T-helper 1 cell treated with Interleukin-12 subunit alpha and Interleukin-12 subunit beta and Interleukin-4 antibody, amounts not matched to agents 30 ng/mL and 1 ng/mL, for 36 hours (primary cell): ENCODE measurements around the gene RTL1. TPM values are rescaled to one million over a fixed set of nuclear protein-coding genes. Genes with fewer than 3 reads are reported as not detected.

Experiments used
- intact Hi-C: fragments of 100-400 bp; cut with micrococcal nuclease; formaldehyde crosslinking; loops from one replicate; pipeline ENCODE4 v1.15.1; 2024
- total RNA-seq: library from RNA; stranded (reverse); gene quantifications from 2 replicates; pipeline ENCODE4 v1.2.3, GENCODE V29; 2022

The RTL1 gene
- total RNA-seq, 1 donor from 2014 or later: not detected

DNA sequence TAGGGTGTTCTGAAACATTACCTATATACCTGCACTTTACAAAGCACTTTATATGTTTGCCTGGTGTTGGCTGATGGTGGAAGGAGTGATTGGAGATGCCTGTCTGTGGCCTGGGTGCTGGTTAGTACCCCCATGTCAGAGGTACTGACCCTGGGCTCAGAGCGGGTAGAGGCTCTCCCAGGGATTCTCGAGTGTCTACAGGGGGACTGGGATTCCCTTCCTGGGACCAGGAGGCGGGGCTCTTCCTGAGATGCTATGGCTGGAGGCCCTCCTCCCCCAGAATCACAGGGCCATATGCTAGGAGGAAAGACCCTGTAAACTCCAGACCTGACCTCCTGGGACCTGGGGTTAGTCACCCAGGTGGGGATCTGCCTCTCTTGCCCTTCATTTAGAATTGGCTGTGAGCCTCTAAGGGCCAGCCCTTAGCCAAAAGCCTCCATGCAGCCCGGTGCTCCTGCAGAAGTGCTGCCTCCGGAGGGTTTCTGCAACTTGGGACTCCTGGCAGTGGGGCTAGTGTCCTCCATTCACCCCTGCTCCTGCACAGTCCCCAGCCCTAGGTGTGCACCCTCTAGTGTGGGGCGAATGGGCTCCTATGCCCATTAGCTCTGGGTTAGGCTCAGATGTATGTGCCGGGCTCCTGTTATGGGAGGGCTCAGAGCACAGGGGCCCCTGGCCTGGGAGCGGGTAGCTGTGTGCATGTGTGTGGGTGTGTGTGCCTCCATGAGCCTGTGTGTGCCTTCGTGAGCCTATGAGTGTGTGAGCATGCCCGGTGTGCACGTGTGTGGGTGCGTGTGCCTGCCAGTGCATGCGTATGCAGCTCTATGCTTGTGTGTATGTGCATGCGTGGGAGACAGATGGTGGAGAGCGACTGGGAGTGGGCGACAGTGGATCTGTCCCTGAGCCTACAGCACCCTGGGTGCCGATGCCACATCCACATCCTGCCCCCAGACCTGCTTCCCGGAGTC, 36.6 kb downstream of the RTL1 start:
- intact Hi-C loops: no loop called here

DNA sequence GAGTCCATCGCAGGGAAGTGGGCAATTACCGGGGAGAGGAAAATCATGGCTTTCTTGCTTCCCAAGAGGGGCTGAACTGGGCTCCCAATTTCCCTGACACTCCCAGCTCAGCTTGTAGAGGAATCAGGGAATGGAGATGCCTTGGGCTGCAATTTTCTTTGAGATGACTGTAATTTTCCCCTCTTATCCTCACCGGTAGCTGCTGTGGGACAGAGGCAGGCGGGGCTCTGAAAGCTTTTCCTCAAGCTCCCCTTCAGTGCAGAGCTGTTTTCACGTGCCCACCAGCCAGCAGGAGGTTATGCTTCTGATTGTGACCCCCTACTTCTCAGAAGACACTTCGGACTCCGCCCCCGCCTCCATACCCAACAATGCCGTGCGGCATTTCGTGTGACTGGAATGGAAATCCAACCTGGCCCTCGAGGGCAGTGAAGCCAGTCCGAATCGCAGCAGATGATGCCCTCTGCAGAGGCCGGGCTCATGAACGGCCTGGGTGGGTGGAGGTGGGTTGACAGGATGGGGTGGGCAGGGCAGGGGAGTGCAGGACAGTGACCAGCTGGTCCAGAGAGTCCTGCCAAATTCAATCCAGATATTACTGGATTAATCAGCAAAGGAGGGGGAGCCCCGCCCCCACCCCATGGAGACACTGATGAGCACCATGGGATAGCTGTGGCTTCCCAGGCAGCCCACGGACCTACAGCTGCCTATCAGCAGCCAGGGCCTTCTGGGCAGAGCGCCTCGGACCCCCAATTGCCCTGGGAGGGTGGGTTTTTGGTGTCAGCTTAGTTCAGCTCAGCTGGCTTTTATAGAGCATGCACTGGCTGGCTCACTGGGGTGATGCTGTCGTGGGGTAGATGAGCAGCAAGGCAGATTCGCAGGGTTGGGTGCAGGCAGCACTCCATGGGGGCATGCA, 37.6 kb downstream of the RTL1 start:
- intact Hi-C loops: no loop called here

DNA sequence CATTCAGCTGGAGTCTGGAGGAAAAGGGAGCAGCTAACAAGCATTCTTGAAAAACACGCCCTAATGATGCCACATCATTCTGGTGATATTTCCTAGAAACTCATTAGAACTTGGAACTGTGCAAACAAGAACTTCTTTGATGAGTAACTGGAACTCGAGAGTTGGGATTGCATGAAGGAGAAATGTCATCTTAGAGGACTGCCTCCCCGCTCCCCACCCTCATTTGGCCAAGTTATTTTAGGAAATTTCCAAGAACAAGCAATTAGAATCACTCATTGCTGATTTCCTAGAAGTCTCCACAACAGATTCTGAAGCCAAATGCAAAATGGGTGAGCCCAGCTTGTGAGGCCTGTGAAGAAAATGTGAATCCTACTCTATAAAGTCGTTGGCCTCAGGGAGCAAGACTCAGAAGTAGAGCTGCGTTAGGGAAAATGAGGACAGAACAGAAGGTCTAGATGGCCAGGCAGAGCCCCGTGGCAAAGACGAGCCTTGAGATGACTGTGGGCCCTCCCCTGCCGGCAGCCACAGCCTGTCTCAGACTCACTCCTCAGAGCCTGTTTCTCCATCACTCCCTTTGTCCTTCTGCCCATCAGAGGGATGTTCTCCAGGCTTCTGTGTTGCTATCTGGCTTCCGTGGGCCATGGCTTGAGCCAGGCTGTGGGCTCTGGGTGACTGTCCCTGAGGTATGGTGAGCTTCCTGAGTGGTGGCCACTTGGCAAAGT, 38.4 kb downstream of the RTL1 start:
- intact Hi-C loops: no loop called here

DNA sequence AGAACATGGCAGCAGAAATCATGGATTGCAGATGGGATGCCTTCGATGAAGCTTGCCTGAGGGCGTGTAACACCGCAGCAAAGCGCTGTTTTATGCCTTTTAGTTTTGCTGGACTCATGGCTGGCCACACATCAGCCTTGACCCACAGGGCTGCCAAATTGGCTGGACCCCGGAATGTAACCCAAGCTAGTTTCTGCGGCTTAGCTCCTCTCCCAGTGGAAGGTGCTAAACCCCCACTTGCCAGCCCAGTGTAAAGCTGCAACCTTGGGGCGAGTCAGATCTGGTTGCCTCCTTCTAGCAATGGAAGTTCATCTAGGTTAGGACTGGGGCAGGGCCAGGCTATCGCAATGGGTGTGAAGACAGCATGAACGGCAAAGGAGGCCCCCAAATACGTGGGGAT, 39.3 kb downstream of the RTL1 start:
- intact Hi-C loops: no loop called here

DNA sequence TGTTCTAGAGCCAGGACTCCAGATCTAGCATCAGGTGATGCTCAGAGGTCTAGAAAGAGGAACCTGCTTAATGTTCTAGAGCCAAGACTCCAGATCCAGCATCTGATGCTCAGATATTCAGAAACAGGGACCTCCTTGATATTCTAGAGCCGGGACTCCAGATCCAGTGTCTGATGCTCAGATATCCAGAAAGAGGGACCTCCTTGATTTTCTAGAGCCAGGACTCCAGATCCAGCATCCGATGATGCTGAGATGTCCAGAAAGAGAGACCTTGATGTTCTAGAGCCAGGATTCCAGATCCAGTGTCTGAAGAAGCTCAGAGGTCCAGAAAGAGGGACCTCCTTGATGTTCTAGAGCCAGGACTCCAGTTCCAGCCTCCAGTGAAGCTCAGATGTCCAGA, 40.7 kb downstream of the RTL1 start:
- intact Hi-C loops: no loop called here

DNA sequence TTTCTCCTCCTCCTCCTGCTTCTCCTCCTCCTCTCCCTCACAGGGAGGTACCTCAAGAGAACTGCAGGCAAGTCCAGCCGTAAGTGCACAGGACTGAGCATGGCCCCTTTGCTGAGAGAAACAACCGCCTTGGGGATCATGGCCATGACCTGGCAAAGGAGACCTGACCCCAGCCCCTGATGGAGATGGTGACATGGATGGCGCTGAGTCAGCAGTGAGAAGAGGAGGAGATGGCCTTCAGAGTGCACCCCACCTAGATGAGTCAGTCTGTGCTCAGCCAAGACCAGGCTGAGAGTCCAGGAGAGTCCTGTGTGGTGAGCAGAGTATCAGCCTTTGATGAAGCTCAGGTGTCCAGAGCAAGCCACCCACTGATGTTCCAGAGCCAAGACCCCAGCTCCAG, 41.2 kb downstream of the RTL1 start:
- intact Hi-C loops: no loop called here

DNA sequence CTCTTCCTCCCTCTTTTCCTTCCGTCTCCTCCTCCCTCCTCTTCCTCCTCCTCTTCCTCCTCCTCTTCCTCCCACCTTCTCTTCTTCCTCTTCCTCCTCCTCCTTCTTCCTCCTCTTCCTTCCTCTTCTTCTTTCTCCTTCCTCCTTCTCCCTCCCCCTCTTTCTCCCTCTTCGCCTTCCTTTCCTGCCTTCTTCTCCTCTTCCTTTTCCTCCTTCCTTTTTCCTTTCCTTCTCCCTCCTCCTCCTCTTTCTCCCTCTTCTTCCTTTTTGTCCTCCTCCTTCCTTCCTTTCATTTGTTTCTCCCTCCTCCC, 41.6 kb downstream of the RTL1 start:
- intact Hi-C loops: no loop called here

DNA sequence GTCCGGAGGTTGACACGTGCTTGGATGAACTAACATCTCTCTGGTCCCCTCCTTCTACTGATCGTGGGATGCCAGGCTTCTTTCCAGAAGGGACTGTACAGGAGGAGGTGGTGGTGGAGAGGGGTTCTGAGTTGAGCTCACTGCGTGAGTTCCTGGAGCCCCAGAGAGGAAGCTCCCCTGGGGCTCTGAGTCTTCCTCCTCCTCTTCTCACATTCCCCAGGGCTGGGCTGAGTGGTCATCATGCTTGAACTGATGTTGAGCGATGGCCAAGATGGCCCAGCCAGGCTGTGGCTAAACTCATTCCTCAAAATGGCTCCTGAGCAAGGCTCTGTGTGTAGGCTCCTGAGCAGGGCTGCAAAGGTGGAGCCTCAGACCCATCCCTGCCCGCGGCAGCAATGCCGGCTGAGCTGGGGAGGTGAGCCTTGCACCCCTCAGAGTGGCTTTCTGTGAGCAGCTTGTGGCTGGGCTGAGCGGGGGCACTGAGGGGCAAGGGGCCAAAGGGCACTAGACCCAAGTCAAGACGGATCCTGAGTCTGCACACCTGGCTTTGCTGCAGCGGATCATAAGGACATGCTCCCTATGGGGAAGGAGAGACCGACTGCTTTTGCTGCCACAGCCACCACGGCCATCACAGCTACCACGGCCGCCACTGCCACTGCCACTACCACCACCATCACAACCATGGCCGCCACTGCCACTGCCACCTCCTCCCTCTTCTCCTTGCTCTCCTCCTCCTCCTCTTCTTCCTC, 42.2 kb downstream of the RTL1 start:
- intact Hi-C loops: no loop called here

DNA sequence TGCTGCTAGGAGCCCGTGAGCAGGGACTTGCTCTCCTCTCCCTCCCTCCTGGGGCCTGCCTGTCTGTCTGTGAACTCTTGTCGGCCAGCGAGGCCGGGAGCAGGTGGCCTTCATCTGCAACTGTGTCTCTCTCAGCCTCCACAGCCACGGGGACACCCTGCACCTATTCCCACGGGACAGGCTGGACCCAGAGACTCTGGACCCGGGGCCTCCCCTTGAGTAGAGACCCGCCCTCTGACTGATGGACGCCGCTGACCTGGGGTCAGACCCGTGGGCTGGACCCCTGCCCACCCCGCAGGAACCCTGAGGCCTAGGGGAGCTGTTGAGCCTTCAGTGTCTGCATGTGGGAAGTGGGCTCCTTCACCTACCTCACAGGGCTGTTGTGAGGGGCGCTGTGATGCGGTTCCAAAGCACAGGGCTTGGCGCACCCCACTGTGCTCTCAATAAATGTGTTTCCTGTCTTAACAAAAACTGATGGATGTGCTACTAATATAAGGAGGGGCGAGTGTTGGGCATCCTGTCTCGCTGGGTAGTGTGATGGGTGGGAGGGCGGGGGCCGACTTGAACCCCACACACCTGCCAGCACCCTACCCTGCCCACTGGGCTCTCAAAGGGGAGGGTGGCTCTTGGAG, 42.9 kb downstream of the RTL1 start:
- intact Hi-C loops: no loop called here

DNA sequence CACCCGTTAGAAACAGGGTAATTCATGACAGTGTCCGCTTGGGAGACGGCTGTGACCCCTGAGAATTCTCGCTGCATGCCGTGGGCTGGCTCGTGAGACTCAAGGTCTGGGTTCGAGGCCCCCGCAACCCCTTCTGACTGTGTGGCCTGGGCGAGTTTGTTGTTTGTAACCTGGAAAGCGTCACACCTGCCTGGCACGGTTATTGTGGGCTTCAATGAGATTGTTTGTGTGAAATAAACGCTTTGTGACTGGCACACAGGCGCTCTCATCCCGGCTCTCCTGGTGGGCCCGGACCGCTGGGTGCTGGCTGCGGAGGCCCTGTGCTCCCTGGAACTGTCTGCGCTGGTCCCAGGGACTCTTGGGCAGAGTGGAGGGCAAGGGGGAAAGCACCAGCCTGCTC, 43.7 kb downstream of the RTL1 start:
- intact Hi-C loops: no loop called here

DNA sequence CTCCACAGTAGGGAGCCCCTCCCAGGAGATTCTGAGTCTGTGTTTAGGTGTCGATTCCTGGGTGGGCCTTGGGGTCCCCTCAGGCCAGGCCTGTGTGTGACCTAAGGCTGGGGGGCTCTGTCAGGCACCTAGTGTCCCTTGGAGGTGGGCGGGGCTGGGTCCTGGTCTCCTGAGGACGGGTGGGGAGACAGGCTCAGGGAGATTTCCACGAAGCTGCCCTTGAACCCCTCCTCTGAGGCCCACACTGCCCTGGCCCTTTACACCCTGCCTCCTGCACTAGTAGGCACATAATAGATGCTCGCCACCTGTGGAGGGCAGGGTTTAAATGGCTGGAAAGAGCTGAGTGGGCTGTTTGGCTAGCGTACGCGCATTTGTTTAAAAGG, 44.7 kb downstream of the RTL1 start:
- intact Hi-C loops: no loop called here

DNA sequence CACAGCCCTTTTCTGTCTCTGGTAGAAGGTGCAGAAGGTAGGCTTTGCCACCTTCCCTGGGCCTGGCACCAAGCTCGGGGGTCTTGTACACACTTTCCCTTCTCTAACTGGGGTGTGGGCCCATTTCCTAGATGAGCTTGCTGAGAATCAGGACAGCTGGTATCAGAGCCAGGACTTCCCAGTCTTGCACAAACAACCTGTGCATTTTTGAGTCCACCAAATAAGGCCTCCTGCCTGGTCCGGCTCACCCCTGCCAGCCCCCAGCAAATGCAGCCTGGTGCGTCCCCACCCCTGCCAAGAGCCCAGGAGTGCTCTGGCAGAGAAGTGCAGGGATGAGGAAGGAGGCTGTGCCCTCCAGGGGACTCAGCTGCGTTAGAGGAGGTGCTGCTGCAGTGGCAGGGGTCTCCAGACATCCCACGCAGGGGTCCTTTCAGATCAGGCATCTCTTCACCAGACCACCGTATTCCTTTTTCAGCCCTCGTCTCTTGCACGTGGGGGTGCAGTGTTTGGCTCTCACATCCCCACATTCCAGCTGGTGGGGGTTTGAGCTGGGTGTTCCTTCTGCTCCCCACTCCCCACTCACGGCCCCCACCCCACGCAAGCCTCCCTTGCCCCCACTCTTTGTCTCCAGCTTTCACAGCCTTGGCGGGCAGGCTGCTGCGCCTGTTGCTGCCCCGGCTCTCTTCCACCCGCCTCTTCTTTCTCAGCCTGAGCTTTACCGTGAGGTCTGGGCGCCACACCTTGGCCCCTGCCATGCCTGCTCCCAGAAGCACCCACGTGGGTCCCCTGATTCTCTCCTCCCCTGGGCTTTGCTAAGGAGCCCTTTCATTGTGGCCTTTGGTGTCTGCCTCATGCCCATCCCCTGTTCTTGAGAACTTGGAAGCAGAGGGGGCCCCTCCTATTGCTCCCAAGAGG, 45.3 kb downstream of the RTL1 start:
- intact Hi-C loops: no loop called here

DNA sequence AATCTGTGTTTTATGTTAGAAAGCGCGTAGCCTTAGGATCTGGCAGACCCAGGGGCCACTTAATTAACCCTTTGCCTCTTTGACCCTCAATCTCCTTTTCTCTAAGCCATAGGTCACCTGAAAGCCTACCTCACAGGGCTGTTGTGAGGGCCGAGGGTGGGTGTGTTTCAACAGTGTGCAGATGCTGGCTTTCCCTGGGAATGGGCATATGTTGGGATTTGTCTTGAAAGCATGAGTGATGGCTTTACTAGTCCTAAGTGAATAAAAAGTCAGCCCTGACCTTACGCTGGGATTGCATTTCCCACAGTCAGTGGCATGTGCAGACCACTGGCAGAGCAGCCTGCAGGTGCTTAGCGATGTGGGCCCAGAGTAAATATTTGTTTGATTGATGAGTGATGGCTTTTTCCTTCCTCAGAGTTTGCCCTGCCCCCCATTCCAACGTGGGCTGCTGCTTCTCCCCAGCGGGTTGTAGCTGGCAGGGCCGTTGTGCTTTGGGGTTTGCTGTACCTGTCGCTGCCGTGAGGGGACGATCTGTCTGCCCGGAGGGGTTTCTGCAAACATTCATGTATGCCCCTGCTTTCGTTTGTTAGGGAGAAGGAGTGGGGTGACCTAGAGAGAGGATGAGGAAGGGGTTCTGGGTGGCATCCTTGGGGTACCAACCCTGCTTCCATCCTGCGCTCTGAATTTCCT, 46.1 kb downstream of the RTL1 start:
- intact Hi-C loops: no loop called here

DNA sequence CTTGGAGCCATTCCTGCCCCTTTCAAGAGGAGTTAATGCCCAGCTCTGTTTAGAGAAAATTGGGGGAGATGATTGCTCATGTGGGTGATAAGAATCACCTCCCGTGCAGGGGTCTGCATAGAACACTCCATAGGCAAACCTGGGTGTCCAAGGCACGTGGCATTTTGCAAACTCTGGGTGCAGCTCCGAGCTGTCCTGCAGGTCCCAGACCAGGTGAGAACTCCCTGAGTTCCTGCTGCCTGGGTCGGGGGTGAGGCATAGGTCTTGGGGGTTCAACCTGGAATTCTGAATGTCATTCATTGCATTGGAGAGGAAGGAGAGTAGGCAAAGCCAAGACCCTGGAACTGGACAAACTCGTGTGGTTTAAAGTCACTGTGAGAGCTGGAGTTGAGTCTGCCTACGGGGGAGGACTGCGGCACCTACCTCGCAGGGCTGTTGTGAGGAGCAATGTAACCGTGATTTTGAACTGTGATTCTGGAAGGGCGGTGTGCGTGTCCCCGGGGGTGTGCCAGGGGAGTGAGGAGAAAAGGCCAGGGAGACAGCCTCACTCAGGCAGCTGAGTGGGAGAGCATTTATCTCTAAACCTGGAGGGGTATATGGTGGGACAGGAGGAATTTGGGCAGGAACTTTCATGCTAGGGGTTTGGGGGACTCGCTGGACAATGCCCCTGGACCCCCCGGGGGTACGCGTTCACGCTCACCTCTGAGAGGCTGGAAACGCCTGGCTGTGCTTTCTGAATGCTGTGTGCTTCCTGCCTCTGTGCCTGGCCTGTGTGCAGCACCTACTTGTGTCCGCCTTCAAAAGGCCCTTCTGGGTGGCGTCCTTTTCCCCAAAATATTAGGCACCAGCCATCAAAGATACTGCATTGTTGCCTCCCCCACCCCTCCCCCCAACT, 47.2 kb downstream of the RTL1 start:
- intact Hi-C loops: no loop called here

DNA sequence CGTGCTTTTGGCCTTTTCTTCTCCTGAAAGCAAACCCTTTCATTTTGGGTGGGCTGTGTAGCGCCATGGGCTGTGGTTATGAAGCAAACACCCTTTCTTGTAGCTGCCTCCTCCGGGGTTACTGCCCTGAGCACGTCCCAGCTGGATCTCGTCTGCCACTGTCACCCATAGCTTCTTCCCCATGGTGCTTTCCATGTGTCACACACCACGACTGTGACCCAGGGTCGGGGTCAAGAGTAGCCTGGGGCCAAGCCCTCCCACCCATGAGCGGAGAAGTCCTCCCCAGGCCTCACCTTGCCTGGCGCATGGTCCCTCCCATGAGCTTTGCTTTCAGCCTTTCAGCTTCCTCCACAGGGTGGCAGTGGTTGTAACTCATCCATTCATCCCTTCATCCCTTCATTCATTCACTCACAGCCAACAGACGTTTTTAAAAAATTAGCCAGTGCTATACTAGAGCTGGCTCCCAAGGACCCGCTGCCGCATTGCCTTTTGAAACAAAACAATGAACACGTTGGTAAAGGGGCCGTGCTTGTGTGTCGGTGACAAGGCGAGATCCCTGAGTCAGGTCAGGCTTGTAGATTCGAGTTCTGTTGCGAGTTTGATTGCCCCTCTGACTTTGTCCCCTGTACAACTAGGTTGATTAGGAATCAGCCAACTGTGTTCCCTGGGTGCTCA, 48.1 kb downstream of the RTL1 start:
- intact Hi-C loops: no loop called here

DNA sequence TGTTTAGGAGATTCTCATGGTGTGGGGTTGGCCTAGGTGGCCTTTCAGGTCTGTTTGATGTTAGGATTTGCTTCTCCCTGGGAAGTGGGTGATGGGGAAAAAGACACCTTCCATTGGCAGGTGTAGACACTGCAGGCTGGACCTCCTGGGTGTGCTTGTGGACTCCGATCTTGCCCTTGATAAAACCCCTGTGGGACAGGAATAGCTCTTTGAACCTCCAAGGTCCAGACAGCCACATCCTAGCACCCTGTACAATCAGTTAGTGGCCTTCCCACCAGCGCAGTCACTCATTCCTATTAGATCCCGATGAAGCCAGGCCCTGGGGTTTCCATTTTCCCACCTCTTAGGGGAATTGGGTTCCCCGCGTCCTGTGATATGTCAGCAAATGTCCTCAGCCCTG, 49.1 kb downstream of the RTL1 start:
- intact Hi-C loops: no loop called here

DNA sequence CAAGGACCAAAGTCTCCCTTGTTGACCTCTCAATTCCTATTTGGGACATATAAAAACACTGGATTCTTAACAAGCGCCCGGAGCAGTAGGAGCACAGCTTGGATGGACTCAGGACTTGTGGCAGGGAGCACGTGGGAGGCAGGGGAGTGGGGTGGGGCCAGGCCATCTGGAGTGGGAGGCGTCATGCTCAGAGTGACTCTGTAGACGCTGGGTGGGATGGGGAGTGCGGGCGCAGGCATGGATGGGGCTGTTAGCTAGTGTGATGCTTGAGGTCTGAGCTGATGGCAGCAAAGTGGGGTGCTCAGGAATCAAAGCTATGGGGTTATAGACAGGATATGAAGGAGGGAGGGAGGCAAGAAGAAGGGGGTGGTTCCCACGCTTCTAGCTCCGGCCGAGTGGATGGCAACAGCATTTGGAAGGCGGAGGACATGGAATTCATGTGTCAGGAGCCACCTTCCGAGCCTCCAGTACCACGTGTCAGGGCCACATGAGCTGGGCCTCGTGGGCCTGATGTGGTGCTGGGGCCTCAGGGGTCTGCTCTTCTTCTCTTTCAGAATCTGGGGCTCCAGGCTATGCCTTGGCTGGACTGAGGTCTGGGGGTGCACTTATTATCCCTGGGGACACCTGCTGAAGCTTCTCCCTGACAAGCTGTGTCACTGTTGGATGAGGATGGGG, 51.4 kb downstream of the RTL1 start:
- intact Hi-C loops: loop anchor here (2.0 kb wide), 1 partner anchor 385 kb away; no protein-coding TSS in a partner anchor
